ENCODE measurements around the gene SYT4.

The SYT4 gene

GRCh38 chr18:43238429-43238828 lies 38.9 kb downstream of the SYT4 start:
- DNase-seq: no peak
- no peaks in the 10 kb centered on the region for H3K9me3 ChIP-seq (ENCODE audit: severe bottlenecking)
- TF ChIP-seq, protein P1, sequence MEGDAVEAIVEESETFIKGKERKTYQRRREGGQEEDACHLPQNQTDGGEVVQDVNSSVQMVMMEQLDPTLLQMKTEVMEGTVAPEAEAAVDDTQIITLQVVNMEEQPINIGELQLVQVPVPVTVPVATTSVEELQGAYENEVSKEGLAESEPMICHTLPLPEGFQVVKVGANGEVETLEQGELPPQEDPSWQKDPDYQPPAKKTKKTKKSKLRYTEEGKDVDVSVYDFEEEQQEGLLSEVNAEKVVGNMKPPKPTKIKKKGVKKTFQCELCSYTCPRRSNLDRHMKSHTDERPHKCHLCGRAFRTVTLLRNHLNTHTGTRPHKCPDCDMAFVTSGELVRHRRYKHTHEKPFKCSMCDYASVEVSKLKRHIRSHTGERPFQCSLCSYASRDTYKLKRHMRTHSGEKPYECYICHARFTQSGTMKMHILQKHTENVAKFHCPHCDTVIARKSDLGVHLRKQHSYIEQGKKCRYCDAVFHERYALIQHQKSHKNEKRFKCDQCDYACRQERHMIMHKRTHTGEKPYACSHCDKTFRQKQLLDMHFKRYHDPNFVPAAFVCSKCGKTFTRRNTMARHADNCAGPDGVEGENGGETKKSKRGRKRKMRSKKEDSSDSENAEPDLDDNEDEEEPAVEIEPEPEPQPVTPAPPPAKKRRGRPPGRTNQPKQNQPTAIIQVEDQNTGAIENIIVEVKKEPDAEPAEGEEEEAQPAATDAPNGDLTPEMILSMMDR (IDR thresholded peaks at IDR 0.05; ENCODE audit: low read depth, low read length): no peak
- no peaks in the 10 kb centered on the region for H3K27me3 ChIP-seq (ENCODE audit: insufficient read depth, low read depth, severe bottlenecking)
- H3K4me3 ChIP-seq (ENCODE audit: low read depth, low read length): no peak overlapping the region
- no peaks in the 10 kb centered on the region for H3K36me3 ChIP-seq
- no peak overlapping the region for H3K27ac ChIP-seq

DNA sequence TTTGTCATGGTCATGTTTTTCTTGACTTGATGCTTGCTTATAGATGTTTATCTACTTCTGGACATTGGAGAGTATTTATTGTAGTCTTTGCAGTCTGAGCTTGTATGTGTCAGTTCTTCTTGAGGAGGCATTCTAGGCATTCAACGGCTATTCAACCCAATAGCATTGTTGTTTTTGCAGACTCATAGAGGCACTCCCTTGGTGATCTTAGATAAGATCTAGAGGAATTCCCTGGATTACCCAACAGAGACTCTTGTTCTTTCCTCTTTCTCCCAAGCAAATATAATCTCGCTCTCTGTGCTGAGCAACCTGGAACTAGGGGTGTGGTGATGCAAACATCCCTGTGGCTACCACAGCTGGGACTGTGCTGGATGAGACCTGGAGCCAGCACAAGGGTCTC lies 40.4 kb downstream of the SYT4 start:
- Histone ChIP-seq H3K27ac (no peak overlapping the region), H3K9me3 (ENCODE audit: severe bottlenecking) (no peaks in the 10 kb centered on the region), H3K4me3 (ENCODE audit: low read depth, low read length) (no peak overlapping the region), H3K36me3 (no peaks in the 10 kb centered on the region), H3K27me3 (ENCODE audit: insufficient read depth, low read depth, severe bottlenecking) (no peaks in the 10 kb centered on the region)
- TF ChIP-seq, protein P1 (IDR thresholded peaks at IDR 0.05; ENCODE audit: low read depth, low read length): no peak
- DNase-seq: no peak

GRCh38 chr18:43234889-43235288 lies 42.4 kb downstream of the SYT4 start:
- TF ChIP-seq, protein P1 (IDR thresholded peaks at IDR 0.05; ENCODE audit: low read depth, low read length): no peak
- H3K4me3 ChIP-seq (ENCODE audit: low read depth, low read length): no peak overlapping the region

GRCh38 chr18:43222501-43222900 lies 54.8 kb downstream of the SYT4 start:
- Histone ChIP-seq H3K36me3 (no peaks in the 10 kb centered on the region), H3K27me3 (ENCODE audit: insufficient read depth, low read depth, severe bottlenecking) (no peaks in the 10 kb centered on the region), H3K4me3 (ENCODE audit: low read depth, low read length) (no peak overlapping the region), H3K27ac (no peak overlapping the region), H3K9me3 (ENCODE audit: severe bottlenecking) (no peaks in the 10 kb centered on the region)
- no peak for DNase-seq
- TF ChIP-seq, protein P1 (IDR thresholded peaks at IDR 0.05; ENCODE audit: low read depth, low read length): no peak

More at GRCh38 chr18:43234889-43235288, 42.4 kb downstream of the SYT4 start:
- Histone ChIP-seq H3K27ac (no peak overlapping the region), H3K36me3 (no peaks in the 10 kb centered on the region), H3K9me3 (ENCODE audit: severe bottlenecking) (no peaks in the 10 kb centered on the region), H3K27me3 (ENCODE audit: insufficient read depth, low read depth, severe bottlenecking) (no peaks in the 10 kb centered on the region)
- DNase-seq: no peak

GRCh38 chr18:43220691-43221090 lies 56.6 kb downstream of the SYT4 start:
- H3K27me3 ChIP-seq (ENCODE audit: insufficient read depth, low read depth, severe bottlenecking): no peaks in the 10 kb centered on the region
- H3K9me3 ChIP-seq (ENCODE audit: severe bottlenecking): no peaks in the 10 kb centered on the region
- DNase-seq: no peak
- TF ChIP-seq, protein P1 (IDR thresholded peaks at IDR 0.05; ENCODE audit: low read depth, low read length): no peak
- no peak overlapping the region for H3K4me3 ChIP-seq (ENCODE audit: low read depth, low read length)
- no peak overlapping the region for H3K27ac ChIP-seq
- no peaks in the 10 kb centered on the region for H3K36me3 ChIP-seq
